MM.1S (cell line): Measurements from ENCODE around the gene SH3BP4.

Source experiments
- EZH2 ChIP-seq: fragments of 300-600 bp; sonication (generic); optimal IDR thresholded peaks from 2 replicates; pipeline ENCODE3; 2017; ENCODE audit warnings: low read depth, mild to moderate bottlenecking, antibody characterized with exemption, low read length, mixed read lengths
- EZH2phosphoT487 ChIP-seq: fragments of 300-600 bp; sonication (generic); IDR thresholded peaks from 2 replicates; pipeline ENCODE4 v1.6.1; 2018; ENCODE audit warnings: antibody characterized with exemption, low read length
- TF ChIP-seq, protein P1 (sequence below): fragments of 300-600 bp; sonication (generic); IDR thresholded peaks from 2 replicates; pipeline ENCODE4 v1.5.1; 2016; ENCODE audit warnings: antibody characterized with exemption, low read length, mixed read lengths

DNA sequence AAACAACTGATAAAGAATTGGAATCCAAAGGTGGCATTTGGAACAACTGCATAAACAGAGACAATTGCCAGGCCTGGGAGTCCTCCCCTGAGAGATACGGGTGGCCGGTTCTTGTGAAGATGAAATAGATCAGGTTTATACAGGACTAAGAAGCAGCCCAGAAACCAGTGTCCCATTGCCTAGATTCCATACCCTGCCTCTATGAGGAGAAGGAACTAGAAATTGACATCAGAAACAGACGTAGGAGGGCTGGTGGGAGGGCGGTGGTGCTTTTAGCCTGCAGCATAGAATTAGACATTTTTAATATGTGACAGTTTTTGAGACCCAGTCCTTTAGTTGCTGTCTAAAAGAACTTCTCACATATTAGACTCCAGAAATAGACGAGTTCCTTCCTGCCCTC, 11.8 kb upstream of the SH3BP4 start:
- TF ChIP-seq EZH2 (no peak), EZH2phosphoT487 (no peak)
- TF ChIP-seq, protein P1, sequence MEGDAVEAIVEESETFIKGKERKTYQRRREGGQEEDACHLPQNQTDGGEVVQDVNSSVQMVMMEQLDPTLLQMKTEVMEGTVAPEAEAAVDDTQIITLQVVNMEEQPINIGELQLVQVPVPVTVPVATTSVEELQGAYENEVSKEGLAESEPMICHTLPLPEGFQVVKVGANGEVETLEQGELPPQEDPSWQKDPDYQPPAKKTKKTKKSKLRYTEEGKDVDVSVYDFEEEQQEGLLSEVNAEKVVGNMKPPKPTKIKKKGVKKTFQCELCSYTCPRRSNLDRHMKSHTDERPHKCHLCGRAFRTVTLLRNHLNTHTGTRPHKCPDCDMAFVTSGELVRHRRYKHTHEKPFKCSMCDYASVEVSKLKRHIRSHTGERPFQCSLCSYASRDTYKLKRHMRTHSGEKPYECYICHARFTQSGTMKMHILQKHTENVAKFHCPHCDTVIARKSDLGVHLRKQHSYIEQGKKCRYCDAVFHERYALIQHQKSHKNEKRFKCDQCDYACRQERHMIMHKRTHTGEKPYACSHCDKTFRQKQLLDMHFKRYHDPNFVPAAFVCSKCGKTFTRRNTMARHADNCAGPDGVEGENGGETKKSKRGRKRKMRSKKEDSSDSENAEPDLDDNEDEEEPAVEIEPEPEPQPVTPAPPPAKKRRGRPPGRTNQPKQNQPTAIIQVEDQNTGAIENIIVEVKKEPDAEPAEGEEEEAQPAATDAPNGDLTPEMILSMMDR, result no peak
